Skin epidermis (tissue), 12 donors: ENCODE results near the gene BHLHA9.

Experiments used
- H3K27ac ChIP-seq, 21 experiments: fragments of 200-600 bp; sonication (generic) in 11 of 21; one replicate each; pipeline ENCODE4 v1.5.0; 2020; ENCODE audit warnings: mild to moderate bottlenecking in 3 of 21, inconsistent platforms in 2 of 21, moderate library complexity in 2 of 21
- H3K4me3 ChIP-seq, 7 experiments: fragments of 200-600 bp; sonication (generic) in 2 of 7; one replicate each; pipeline ENCODE4 v1.5.0; 2020; ENCODE audit warnings: inconsistent platforms in 2 of 7, mild to moderate bottlenecking in 2 of 7, moderate library complexity in 1 of 7

Gene BHLHA9

GRCh38 chr17:1244606-1245012 is 25.6 kb upstream of the BHLHA9 start:
- no peak overlapping the region for H3K27ac ChIP-seq

GRCh38 chr17:1251866-1252608 is 18.2 kb upstream of the BHLHA9 start:
- Histone ChIP-seq H3K4me3 (no peak overlapping the region), H3K27ac (no peak overlapping the region)

More at GRCh38 chr17:1244606-1245012, 25.6 kb upstream of the BHLHA9 start:
- no peak overlapping the region for H3K4me3 ChIP-seq

DNA sequence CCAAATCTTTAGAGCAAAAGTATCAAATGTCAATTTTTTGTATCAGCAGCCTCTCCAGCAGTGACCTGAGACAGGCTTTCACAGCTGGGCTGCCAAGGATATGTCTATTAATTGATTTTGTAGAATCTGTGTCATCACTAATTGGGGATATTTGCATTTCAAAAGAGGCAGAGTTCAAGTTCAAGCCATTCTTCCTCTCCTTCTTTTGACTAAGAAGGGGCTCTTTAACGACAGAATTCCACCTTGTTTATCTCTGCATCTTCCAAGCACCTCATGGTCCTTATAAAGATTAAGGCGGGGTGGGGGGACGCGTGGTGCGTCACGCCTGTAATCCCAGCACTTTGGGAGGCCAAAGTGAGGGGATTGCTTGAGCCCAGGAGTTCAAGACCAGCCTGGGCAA is 15.2 kb upstream of the BHLHA9 start:
- no peak overlapping the region for H3K4me3 ChIP-seq

DNA sequence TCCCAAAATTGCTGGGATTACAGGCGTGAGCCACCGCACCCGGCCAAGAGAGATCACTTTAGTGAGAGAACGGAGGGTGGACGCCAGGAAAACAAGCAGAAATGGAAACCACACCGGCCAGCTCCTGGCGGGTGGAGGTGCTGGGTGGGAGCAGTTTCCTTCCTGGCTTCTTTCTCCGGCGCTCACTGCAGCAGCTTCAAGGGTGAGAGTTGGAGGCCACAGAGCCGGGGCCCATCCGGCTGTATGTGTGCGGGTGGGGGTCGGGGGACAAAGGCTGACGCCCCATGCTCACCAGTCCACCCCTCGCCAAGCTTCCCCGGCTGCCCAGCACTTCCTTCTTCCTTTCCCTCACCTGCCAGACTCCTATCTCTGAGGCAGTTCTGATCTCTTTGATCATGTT is 13.5 kb upstream of the BHLHA9 start:
- H3K27ac ChIP-seq = peak overlapping the region in 1 of 21 experiments; percentile 37
- H3K4me3 ChIP-seq = no peak overlapping the region

More for the DNA sequence above, 15.2 kb upstream of the BHLHA9 start:
- H3K27ac ChIP-seq = no peak overlapping the region

DNA sequence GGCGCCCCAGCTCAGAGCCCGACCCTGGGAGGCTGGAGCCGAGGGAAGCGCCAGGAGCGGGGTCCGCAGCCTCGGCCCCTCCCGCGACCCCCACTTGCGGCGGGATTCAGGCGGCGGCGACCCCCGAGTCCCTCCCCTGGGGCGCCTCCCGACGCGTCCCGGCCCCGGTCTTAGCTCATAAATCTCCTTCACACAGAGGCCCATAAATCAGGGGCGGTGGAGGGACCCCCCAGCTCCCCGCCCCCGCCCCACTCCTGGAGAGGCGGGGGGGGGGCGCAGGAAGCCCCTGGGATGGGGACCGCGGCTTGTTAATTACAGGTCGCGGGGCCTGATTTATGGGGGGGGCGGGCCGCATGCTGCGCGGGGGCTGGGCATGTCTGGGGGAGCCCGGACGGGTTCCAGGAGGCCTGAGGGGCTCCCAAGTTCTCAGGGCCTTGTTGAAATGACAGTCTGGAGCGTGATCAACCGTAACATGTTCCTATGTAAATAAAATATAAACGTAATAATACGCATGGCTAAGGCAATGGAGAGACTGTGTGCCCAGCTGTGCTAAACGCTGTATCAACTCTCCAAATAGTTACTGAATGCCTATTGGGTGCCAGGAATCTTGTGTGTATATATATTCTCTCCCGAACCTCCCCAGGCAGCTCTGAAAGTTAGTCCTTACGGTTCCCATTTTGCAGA is 10.0 kb upstream of the BHLHA9 start:
- Histone ChIP-seq H3K27ac (peak overlapping the region in 1 of 21 experiments; percentile 10), H3K4me3 (peak overlapping the region in 6 of 7 experiments; percentile 27 to 46 (median 40))

GRCh38 chr17:1260770-1261161 is 9.5 kb upstream of the BHLHA9 start:
- H3K4me3 ChIP-seq = no peak overlapping the region
- no peak overlapping the region for H3K27ac ChIP-seq

DNA sequence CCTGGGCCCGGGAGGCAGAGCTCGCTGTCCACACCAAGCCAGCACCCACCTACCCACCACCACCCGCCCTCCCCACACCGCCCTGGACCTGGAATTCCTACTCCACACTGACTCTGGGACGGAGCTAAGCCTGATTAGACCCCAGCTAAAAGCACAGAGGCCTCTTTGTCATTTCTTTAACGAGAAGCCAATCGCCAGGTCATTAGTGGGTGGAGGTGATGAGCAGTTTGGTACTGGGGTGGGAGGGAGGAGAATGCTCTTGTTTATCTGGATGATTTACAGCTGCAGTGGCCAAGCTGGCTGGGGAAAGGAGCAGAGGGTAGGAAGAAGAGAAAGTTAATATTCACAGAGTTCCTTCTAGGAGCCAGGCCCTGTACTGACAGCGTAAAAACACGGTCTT is 6.0 kb upstream of the BHLHA9 start:
- H3K27ac ChIP-seq = no peak overlapping the region
- no peak overlapping the region for H3K4me3 ChIP-seq

- Histone ChIP-seq H3K27ac (peak overlapping the region in 20 of 21 experiments; percentile 54 to 93 (median 88)), H3K4me3 (peak overlapping the region; percentile 53 to 77 (median 68))
Measured at GRCh38 chr17:1267471-1267943, 2.7 kb upstream of the BHLHA9 start.

DNA sequence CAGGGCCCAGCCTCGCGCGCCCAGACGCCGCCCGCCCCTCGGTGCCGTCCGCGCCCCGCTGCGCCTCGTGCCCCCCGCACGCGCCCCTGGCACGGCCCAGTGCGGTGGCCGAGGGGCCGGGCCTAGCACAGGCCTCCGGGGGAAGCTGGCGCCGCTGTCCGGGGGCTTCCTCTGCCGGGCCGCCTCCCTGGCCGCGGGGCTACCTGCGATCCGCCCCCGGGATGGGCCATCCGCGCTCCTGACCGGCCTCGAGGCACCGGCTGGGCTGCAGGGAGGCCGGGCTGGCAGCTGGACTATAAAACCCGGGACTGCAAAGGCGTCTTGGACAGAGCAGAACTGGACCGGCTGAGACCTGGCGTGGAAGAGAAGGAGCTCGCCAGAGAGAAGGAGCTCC is 783 bp downstream of the BHLHA9 start:
- Histone ChIP-seq H3K27ac (no peak overlapping the region), H3K4me3 (no peak overlapping the region)

DNA sequence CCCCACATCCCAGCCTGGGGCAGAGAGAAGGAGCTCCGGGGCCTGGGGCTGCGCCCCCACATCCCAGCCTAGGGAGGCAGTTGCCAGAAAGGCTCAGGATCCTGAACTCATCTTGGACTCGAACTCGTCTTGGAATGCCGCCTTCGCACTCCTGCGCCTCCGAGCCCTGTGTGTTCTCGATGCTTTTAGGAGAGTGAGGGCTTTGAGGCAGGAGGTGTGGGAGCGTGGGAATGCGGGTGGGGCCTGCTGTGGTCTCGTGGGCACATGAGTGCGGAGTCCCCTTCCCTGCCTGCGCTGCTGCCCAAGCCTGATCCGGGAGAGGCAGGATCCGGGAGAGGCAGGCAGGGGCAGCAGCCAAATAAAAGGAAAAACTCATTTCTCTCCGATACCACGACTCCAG is 1.2 kb downstream of the BHLHA9 start:
- no peak overlapping the region for H3K27ac ChIP-seq
- H3K4me3 ChIP-seq = no peak overlapping the region

GRCh38 chr17:1272701-1273100 is 2.5 kb downstream of the BHLHA9 start:
- Histone ChIP-seq H3K4me3 (no peak overlapping the region), H3K27ac (no peak overlapping the region)

DNA sequence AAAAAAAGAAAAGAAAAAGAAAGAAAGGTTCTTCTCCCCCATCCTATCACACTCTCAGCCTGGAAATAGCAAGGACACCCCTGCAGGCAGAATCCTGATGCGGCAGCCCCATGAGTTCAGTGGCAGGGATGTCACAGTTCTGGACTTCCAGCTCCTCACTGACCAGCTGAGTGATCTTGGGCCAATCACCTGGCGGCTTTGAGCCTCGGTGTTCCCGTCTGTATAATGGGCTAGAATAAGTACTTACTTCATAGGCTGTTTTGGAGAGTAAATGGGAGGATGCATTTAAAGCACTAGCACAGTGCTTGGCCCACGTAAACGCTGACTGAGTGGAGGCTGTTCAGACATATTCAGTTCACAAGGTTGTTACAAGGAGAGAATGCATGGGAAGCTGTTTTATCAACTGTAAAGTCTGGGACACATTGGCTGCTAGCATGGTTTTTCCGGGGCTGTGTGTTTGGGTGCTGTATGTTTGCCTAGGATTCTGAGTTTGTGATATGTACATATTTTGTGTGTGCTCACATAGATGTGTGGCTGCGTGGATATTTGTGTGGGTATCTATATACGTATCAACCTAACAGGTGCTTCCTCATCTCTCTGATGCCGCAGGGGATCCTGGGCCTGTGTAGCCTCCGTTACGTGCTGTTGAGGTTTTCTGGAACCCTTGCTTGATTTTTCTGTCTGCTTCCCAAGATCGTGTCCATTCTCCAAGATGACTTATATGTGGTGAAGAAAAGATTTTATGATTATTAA is 3.4 kb downstream of the BHLHA9 start:
- no peak overlapping the region for H3K4me3 ChIP-seq
- H3K27ac ChIP-seq = no peak overlapping the region

DNA sequence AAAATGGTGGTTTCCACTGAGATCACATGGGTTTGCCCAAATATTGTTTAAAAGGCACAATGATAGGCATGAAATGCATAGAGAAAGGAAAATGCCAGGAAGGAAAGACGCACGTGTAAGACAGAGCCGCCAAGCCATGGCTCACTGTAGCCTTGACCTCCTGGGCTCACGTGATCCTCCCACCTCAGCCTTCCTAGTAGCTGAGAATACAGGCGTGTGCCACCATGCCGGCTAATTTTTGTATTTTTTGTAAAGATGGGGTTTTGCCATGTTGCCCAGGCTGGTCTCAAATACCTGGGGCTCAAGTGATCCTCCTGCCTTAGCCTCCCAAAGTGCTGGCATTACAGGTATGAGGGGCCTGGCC is 4.0 kb downstream of the BHLHA9 start:
- Histone ChIP-seq H3K27ac (no peak overlapping the region), H3K4me3 (no peak overlapping the region)

GRCh38 chr17:1275205-1275961 is 5.1 kb downstream of the BHLHA9 start:
- H3K4me3 ChIP-seq = no peak overlapping the region
- H3K27ac ChIP-seq = no peak overlapping the region

- H3K27ac ChIP-seq = no peak overlapping the region
- H3K4me3 ChIP-seq = no peak overlapping the region
Measured at GRCh38 chr17:1275962-1276736, 5.9 kb downstream of the BHLHA9 start.

GRCh38 chr17:1280652-1281051 is 10.4 kb downstream of the BHLHA9 start:
- Histone ChIP-seq H3K27ac (no peak overlapping the region), H3K4me3 (no peak overlapping the region)

GRCh38 chr17:1286379-1287106 is 16.3 kb downstream of the BHLHA9 start:
- H3K4me3 ChIP-seq = no peak overlapping the region

DNA sequence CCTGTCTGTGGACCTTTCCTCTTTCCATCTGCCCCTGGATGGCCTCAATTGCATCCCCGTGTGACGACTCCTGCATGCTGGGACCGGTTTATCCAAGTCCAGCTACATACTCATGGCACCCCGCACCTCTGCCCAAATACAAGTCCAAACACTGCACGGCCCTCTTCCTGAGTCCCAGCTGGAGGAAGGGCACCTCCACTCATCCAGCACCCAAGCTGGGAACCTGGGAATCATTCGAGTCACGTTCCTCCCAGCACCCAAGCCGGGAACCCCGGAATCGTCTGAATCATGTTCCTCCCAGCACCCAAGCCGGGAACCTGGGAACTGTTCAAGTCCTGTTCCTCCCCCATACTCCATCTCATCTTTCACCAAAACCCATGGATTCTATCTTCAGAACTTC is 19.5 kb downstream of the BHLHA9 start:
- H3K4me3 ChIP-seq = no peak overlapping the region

More at GRCh38 chr17:1286379-1287106, 16.3 kb downstream of the BHLHA9 start:
- no peak overlapping the region for H3K27ac ChIP-seq

More for the DNA sequence above, 19.5 kb downstream of the BHLHA9 start:
- no peak overlapping the region for H3K27ac ChIP-seq
